NCI-H1092 treated with DMSO at 0.1 percent for 48 hours (cell line): ENCODE results near the gene PLAU.
"Not testable (repeated sequence)": the region's sequence is repeated elsewhere in the genome, so short reads cannot be mapped to it uniquely, and the experiment has no call there.

Source experiments
- DNase-seq: peaks from one replicate; lab custom pipeline; 2025; lab: John Stamatoyannopoulos, UW

Gene PLAU

GRCh38 chr10:73922007-73922863 lies 11.3 kb downstream of the PLAU start:
- DNase-seq: no peak

- DNase-seq: no peak
Measured at GRCh38 chr10:73922864-73923133, 11.9 kb downstream of the PLAU start.

DNA sequence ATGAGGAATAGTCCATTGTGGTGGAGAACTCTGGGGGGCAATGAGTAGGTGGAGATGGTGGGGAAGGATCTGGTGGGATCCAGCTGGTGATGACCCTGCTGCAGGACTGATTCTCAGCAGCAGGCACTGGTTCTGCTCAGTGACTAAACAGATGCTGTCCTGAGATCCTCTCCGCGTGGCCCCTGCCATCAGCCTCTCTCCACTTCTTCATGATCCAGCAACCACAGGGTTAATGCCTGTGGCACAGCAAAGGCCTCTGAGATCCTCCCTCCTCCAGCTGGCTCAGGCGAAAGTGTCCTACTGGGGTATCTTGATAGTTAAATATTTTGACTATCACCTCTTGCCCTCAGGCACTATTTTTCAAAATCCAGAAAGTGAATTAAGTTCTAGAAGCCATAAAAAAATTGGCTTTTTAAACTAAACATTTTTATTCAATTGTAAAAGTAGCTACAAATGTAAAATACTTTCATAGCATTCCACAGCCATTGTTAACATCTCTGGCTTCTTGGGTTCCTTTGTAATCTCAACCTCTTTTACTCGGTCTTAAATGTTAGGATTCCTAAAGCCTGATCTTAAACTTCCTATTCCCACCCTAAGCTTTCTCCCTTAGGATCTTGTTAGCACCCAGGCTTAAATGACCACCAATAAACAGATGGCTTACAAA lies 13.1 kb downstream of the PLAU start:
- DNase-seq: no peak

DNA sequence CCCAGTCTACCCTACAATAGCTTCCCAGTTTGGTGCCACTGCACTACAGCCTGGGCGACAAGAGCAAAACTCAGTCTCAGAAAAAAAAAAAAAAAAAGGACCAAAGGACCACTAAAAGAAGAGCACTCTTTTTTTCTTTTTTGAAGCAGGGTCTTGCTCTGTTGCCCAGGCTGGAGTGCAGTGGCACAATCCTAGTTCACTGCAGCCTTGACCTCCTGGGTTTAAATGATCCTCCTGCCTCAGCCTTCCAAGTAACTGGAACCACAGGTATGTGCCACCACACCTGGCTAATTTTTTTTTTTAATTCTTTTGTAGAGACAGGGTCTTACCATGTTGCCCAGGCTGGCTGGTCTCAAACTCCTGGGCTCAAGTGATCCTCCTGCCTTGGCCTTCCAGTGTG lies 14.0 kb downstream of the PLAU start:
- no peak for DNase-seq

- DNase-seq: no peak
Measured at GRCh38 chr10:73925539-73925938, 14.6 kb downstream of the PLAU start.

DNA sequence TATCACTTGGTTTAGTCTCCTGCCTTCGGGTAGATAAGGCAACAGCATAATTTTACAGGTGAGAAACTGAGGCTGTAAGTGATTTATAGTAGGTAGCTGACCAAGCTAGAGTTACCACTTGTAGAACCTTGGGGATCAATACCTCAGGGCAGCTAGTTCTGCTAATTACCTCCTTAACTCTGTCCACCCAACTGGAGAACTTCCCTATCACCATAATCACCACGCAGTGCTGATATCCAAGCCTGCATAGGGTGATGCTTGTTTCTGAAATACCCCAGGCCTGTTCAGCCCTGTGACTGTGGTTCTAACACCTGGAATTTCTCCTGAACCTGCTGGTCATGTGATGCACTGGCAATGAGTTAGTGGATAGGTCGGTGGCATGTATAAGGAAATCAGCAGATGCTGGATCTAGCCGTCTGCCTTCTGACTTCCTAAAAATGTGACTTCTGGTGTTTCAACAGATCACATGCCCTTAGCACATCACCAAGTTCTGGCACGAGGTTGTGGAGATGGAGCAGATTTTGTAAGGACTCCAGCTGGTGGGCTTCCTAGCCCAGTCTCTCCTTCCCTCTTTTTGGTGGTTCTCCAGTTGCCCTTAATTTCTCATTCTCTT lies 15.3 kb downstream of the PLAU start:
- DNase-seq: no peak

DNA sequence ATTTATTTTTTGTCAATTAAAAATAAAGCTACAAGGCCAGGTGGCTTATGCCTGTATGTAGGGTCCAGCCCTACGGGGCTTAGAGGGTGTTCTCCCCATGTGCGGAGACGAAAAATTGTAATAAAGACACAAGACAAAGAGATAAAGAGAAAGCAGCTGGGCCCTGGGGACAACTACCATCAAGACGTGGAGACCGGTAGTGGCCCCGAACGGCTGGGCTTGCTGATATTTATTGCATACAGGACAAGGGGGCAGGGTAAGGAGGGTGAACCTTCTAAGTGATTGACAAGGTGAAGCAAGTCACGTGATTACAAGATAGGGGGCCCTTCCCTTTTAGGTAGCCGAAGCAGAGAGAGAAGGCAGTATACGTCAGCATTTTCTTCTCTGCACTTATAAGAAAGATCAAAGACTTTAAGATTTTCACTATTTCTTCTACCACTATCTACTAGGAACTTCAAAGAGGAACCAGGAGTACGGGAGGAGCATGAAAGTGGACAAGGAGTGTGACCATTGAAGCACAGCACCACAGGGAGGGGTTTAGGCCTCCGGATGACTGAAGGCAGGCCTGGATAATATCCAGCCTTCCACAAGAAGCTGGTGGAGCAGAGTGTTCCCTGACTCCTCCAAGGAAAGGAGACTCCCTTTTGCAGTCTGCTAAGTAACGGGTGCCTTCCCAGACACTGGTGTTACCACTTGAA lies 19.8 kb downstream of the PLAU start:
- DNase-seq: not testable (repeated sequence)

DNA sequence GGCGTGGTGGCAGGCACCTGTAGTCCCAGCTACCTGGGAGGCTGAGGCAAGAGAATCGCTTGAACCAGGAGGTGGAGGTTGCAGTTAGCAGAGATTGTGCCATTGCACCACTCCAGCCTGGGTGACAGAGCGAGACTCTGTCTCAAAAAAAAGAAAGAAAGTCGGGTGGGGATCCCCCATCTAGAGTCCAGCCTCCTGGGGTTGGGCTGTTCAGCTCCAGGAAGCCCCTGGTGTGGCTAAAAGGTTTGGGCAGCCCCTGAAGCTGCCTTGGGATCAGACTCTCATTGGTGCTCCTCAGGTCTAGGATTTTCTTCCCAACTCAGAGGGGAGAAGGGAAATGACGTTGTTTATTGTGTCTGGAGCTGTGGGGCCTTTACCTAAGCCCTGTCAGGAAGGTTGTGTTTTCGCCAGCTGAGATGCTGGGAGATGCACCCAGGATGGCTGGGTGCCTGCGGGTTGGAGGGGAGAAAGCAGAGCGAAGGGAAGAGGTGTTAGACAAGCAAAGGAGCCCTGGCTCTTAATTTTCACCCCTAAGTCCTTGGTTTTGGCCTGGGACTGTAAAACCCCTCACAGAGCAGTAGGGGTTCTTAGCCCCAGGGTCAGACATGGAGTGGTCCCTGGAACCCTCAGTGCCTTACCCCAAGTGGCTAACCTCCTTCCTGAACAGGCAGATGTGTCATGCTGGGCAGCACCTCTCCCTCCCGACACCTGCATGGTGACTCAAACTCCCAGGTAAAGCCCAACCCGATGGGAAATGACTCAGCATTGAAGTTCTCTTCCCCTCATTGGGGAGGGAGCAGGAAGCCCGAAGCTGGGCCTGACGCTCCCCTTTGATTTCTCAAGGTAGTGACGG lies 21.1 kb downstream of the PLAU start:
- DNase-seq: no peak

GRCh38 chr10:73932620-73933112 lies 21.7 kb downstream of the PLAU start:
- no peak for DNase-seq

DNA sequence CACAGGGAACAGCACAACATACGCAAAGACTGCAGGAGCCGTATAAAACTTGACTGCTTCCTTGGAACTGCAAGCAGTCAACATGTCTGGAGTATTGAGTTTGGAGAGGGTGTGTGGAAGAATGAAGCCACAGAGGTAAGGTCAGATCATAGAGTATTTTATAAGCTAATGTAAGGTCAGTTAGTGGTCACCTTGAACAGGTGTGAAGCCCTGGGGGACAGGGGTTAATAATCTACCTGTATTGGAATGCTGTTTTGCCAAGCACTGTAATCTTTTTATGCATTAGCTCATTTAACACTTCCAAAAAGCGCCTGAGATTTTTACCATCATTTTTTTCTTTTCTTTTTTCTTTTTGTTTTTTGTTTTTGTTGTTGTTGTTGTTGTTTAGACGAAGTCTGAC lies 23.1 kb downstream of the PLAU start:
- DNase-seq: no peak

- DNase-seq: no peak
Measured at GRCh38 chr10:73935895-73936294, 25.0 kb downstream of the PLAU start.

DNA sequence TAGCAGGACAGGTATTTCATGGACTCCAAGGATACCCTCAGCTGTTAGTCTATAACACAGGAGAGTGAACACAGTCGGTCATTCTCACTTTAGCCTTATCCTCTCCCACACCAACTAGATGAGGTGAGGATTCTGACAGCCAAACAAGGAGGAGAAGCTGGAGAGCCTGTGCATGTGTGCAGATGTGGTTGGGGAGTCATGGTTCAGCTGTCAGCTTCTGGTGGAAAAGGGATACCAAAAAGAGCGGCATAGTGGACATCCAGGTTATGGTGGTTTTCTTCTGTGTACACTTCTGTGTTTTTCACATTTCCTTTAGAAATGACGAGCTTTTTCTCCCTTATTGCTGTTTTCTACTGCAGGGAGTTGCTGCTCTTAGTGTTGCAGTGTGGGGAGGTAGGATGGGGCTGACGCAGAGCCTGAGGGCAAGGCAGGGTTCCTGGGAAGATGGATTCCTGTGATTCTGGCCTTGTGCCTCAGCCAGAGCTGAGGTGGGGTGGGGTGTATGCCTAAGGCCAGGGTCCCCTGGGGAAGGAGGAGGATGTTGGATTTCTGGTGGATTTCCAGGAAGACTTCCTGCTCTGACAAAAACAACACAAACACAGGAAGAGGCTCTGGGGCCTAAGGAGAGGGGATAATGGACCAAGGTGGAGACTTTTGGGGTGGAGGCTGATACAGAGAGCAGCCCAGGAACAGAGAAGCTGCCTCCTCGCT lies 26.6 kb downstream of the PLAU start:
- no peak for DNase-seq

DNA sequence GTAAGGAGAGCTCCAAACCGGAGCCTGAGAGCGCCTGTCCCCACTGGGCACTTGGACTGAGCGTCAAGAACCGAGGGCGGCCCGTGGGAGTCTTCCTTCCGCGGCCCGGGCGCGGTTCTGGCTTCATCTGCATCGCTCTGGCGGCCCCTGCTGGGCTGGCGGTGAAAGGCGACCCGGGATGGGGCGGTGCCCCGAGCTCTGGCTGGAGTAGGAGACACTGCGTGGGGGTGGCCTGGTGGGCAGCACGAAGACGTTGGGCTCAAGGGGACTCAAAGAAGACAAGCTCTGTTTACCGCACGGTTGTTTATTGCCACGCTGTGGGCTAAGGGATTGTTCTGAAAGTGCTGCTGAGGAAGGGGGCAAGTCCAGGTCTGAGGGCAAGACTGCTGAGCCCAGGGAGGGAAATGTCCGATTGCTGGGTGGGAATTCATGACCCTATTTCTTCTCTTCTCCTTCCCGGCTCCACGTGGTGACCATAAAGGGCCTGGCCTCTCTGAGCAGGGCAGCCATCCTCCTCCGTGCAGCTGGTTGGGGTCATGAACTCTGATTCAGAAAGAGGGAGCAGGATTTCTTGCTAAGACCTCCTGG lies 29.8 kb downstream of the PLAU start:
- DNase-seq: peak; percentile 28

DNA sequence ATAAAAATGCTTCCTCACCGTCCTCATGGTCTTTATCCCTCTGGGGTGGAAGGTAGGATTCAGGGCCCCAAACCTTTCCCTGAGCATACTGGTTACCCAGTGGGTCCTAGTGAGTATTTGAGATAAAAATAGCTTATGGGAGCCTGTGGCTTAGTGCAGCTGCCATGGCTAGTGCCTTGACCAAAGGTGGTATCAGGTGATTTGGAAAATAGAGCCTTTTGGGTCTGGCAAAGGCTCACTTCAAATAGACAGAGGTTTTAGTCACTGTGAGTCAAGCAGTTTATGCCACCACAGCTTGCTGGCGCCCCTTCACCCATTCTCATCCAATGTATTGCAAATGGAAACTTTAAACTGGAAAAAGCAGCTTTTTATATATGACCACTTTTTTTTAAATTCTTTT lies 30.4 kb downstream of the PLAU start:
- DNase-seq: no peak

- no peak for DNase-seq
Measured at GRCh38 chr10:73944356-73945100, 33.6 kb downstream of the PLAU start.

DNA sequence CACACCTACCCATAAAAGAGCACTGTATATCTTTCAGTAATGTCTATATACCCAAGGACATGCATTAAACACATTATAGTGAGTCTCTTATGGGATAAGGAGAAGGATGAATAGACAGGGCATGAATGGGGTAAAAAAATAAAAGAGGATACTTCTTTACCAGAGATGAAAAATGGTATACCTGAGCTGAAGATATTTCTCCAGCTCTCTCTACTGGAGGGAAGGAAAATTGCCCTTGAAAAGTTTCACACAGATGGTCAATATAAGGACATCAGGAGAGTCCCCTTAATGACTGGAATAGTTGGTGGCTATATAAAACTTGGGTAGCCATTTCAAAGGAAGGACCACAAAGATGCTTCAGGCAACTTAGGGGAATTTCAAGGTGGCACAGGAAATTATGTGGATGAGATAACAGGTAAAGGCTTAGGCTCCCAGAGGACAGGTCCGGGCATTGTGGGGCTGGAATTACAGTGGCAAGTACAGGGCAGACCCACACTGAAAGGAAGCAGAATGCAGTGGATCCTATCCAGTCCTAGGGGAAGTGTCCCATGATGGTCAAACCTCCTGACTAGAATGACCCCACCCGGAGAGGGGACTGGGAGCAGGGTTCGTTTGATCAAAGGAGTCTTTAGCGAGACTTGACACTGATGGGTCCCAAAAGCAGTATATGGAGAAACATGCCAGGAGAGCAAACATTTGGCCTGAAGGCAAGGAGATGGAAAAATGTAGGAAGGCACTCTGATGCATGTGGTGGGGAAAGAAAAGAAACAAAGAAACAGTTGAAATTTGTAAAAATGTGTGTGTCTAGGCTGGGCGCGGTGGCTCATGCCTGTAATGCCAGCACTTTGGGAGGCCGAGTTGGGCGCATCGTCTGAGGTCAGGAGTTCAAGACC lies 35.6 kb downstream of the PLAU start:
- DNase-seq: no peak

GRCh38 chr10:73948947-73949633 lies 38.2 kb downstream of the PLAU start:
- DNase-seq: no peak
